ENCODE results near the gene RPL29. TPM values are rescaled to one million over a fixed set of nuclear protein-coding genes. Genes with fewer than 3 reads are reported as not detected.

Gene RPL29
- total and polyA plus RNA-seq, 2 of the 13 experiments (the other 11 are each of a cell fraction or from before 2014, with no cell fraction given) = 1,348 to 2,263 TPM

DNA sequence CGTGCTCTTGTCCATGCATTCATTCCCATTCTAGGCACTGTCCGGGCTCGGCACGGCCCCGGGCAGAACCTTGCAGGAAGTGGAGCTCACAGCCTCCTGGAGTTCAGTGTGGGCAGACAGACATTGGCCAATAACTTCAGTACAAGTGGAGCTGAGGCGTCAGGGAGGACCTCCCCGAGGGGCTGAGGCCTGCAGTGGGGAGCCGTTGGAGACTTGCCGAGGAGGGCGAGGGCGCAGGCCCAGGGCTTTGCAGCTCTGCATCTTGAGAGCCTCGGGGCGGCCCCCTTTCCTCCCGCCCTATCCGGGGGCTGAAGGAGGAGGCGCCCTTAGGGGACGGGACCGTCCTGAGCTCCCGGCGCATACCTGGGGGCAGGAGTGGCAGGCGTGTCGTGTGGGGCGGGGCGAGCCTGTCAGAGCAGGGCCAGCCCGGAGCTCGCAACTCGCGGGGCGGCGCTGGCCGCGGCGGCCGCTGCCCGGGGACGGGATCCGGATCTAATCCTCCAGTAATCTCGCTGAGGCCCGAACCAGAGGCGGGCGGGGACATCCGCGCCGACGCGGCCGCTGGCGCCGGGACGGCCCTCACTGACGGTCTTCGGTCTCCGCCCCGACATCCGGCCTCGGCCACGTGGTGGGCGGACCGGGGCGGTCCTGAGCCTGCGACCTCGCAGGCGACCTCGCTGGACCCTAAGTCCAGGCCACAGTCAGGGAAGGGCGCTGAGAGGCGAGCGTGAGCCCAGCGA is 12.7 kb downstream of the RPL29 start, which contains the start of gene ACY1 (continued):
- TF ChIP-seq SRSF9 (IDR thresholded peaks at IDR 0.05; ENCODE audit: borderline replicate concordance, insufficient read depth, low read depth, low read length, poor library complexity, severe bottlenecking) (no peak), ZNF691 (CRISPR knock-in tag; IDR thresholded peaks at IDR 0.05; ENCODE audit: borderline replicate concordance, low read depth) (peak; percentile 83; the same call in 1 of the 2 replicates), AFF4 (CRISPR knock-in tag; IDR thresholded peaks at IDR 0.05) (no peak), CC2D1A (CRISPR knock-in tag; IDR thresholded peaks at IDR 0.05) (no peak), FOXO4 (CRISPR knock-in tag; conservative IDR thresholded peaks at IDR 0.05) (peak; percentile 95; the same call in 1 of the 2 replicates), ZNF510 (CRISPR knock-in tag; IDR thresholded peaks at IDR 0.05; ENCODE audit: low read depth) (peak; percentile 7; the same call in 1 of the 2 replicates), NBN (conservative IDR thresholded peaks at IDR 0.05) (no peak), PPARG (CRISPR knock-in tag; conservative IDR thresholded peaks at IDR 0.05) (0 out of 2 replicates have a peak, but pooled peaks have one; percentile 46), ZBTB43 (CRISPR knock-in tag; conservative IDR thresholded peaks at IDR 0.05) (peak; percentile 88), ZXDC (CRISPR knock-in tag; IDR thresholded peaks at IDR 0.05) (no peak)
- TF ChIP-seq, protein P1, sequence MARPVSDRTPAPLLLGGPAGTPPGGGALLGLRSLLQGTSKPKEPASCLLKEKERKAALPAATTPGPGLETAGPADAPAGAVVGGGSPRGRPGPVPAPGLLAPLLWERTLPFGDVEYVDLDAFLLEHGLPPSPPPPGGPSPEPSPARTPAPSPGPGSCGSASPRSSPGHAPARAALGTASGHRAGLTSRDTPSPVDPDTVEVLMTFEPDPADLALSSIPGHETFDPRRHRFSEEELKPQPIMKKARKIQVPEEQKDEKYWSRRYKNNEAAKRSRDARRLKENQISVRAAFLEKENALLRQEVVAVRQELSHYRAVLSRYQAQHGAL (CRISPR knock-in tag; IDR thresholded peaks at IDR 0.05; ENCODE audit: not compliant biosample characterization) = peak; percentile 61
- TF ChIP-seq, protein P2, sequence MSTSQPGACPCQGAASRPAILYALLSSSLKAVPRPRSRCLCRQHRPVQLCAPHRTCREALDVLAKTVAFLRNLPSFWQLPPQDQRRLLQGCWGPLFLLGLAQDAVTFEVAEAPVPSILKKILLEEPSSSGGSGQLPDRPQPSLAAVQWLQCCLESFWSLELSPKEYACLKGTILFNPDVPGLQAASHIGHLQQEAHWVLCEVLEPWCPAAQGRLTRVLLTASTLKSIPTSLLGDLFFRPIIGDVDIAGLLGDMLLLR (CRISPR knock-in tag; IDR thresholded peaks at IDR 0.05) = peak; percentile 50

Measured in HepG2 (cell line).